ENCODE results near the gene RIMBP2.

Gene RIMBP2

DNA sequence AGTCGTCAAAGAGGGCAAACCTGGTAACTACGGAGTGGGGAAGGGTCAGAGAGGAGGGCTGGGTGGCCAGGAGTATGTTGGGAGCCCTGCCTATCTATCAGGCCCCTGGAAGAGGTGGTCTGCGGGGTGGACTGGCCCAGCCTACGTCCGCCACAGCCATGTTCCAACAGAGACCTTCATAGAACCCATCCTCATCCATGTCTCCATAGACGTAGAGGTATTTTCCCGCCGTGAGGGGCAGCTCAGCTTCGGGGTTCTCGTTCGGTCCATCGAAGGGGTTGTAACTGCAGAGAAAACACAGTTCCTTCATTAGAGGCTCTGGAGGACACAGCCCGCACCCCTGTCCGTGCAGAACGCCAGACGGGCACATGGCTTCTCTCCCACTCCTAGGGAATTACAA lies 271.1 kb downstream of the RIMBP2 start:
- DNase-seq (ENCODE audit: low read depth in 2 of 2): no peak

DNA sequence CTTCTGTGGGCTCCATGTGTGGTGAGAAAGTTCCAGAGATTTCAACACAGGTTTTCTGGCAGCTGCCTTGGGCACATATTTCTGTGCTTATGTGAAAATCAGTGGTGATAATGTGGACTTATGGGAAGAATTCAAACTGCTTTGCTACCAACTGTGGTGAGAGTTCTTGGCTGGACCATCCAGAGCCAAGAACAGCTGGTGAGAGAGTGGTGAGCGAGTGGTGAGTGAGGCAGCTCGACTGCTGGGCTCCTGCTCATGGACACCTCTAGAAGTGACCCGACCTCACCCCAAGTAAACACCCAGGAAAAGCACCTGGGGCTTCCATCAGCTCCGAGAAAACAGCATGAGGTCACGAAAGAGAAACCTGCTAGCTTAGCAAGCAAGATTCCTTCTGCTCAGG lies 272.0 kb downstream of the RIMBP2 start:
- DNase-seq (ENCODE audit: low read depth in 2 of 2): no peak

- no peak for DNase-seq (ENCODE audit: low read depth in 2 of 2)
Observed at GRCh38 chr12:130441771-130442760, 274.0 kb downstream of the RIMBP2 start.

- DNase-seq (ENCODE audit: low read depth in 2 of 2): no peak
Observed at GRCh38 chr12:130440411-130441080, 275.6 kb downstream of the RIMBP2 start.

GRCh38 chr12:130439250-130439649 lies 276.8 kb downstream of the RIMBP2 start:
- DNase-seq (ENCODE audit: low read depth in 2 of 2): no peak

GRCh38 chr12:130438711-130439110 lies 277.4 kb downstream of the RIMBP2 start:
- DNase-seq (ENCODE audit: low read depth in 2 of 2): no peak

DNA sequence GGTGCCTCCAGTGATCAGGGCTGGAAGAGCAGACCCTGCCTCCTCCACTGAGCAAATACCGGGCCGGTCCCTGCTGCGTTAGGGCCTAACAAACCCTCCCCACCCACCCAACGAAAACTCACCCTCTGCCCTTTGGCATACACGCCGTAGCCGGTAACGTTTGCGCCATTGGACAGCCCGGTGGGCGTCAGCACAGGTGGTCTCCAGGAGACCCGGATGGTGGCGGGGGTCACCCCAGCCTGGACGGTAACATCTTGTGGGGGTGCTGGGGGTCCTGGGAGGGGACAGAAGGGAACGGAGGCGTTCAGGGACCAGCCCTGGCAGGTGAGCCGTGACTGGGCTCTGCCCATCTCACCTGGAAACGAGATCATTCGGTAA lies 277.9 kb downstream of the RIMBP2 start:
- DNase-seq (ENCODE audit: low read depth in 2 of 2): no peak

DNA sequence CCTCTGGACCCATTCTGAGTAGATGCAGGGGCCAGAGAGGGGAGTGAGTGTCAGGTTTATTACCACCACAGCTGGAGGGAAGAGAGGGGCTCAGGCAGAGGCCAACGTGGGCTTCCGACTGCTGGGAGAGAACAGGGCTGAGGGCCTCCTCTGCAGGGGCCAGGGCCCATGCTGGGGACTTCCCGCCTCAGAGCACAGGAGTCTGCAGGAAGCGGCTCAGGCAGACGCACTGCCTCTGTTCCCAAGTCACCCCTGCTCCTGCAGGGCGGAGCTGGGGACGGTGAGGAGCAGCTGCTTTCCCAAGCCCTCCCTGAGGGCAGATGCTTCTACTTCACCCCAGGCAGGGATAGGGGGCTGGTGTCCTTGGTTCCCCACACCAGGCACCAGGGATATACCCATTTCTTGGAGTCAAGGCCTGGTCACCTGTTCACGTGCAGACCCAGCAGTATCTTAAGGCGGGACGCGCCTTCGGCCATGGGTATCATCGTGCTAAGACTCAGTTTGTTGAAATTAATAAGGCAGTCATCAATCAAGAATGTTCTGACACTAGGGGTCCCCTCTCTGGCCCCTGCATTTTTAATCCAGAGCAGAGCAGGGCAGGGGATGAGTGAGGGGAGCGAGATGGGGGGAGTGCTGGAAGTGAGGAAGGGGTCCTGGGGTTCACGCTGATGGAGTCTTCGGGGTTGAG lies 278.4 kb downstream of the RIMBP2 start:
- DNase-seq (ENCODE audit: low read depth in 2 of 2): no peak

DNA sequence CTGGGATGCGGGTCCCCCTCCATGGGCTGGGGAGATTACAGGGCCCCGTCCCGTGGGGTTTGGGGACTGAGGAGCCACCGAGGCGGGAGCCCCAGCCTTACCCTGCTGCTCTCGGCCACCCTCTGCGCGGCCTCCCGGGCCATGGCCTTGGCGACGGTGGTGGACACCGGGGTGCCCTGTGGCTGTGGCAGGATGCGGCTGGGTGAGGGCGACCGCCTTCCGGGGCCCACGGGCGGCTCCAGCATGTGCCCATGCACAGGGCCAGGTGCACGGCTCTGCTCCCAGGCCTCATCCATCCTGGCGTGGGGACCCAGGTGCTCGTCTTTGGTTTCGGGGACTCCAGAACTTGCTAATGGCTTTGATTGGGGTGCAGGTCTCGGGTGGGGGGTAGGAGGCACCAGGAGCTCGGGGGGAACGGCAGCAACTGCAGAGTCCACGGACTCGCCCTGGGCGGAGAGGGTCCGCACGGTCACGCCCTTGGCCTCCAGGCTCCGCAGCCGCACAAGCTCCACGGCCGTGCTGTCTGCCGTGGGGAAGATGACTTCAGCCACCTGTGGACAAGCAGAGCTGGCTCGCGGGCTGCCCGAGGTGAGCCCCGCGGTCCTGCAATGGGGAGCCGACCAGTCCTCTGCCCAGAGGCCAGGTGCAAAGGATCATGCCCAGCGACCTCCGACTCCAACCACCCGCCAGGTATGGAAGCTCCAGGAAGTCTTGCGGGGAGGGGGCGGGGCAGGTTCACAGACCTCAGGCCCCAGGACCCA lies 279.2 kb downstream of the RIMBP2 start:
- DNase-seq (ENCODE audit: low read depth in 2 of 2): no peak

DNA sequence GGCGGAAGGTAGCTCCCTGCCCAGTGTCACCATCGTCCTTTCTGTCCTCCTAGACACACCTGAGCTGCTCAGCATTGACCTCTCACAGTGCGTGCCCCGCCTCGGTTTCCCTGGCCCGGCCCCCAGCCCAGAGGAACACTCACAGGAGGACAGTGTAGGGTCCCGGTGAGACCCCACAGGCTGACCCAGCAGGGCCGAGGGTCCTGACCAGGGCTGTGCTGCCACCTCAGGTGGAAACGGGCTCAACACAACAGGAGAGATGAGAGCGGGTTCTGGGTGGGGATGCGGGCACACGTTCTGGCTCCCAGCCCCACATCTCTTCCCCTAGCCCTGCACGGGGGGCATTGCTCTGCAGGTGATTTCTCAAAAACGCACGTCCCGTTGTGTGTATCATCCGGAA lies 280.3 kb downstream of the RIMBP2 start:
- DNase-seq (ENCODE audit: low read depth in 2 of 2): no peak

- DNase-seq (ENCODE audit: low read depth in 2 of 2): no peak
Observed at GRCh38 chr12:130435331-130435730, 280.8 kb downstream of the RIMBP2 start.

- DNase-seq (ENCODE audit: low read depth in 2 of 2): no peak
Observed at GRCh38 chr12:130434560-130434959, 281.5 kb downstream of the RIMBP2 start.

GRCh38 chr12:130433834-130434233 lies 282.3 kb downstream of the RIMBP2 start:
- DNase-seq (ENCODE audit: low read depth in 2 of 2): no peak

DNA sequence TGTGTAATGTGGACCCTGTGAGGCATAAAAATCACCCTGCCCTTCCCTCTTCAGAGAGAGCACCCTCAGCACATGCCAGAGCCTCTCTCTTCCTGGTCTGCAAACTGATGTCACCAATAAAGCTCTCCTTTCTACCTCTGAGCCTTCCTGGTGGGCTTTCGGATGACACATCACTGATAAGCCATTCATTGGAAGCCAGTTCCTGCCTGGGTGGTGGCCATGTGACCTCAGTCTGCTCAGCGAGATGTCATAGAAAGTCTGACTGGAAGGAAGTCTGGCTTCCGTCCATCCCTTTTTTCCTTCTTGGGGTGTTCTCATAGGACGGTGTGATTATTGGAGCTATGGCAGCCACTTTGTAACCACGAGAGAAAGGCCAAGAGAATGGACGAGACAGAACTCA lies 282.7 kb downstream of the RIMBP2 start:
- no peak for DNase-seq (ENCODE audit: low read depth in 2 of 2)

DNA sequence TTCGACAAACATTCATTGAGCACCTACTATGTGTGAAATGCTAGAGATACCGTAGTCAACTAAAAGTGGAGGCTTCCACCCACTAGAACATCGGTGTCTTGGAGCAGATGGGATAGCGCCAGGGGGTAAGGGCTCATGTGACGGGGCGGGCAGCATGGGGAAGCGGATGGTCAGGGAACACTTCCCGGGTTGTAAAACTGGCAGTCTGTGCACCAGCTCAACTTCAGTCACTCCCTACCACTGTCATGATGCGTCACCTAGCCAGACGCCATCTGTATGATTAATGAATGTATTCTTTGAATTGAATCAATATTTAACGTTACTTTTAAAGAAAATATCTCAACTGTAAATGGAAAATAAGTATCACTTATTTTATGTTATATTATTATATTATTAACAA lies 284.9 kb downstream of the RIMBP2 start:
- no peak for DNase-seq (ENCODE audit: low read depth in 2 of 2)

GRCh38 chr12:130429656-130430505 lies 286.2 kb downstream of the RIMBP2 start:
- no peak for DNase-seq (ENCODE audit: low read depth in 2 of 2)

- no peak for DNase-seq (ENCODE audit: low read depth in 2 of 2)
Observed at GRCh38 chr12:130428116-130428515, 288.0 kb downstream of the RIMBP2 start.

DNA sequence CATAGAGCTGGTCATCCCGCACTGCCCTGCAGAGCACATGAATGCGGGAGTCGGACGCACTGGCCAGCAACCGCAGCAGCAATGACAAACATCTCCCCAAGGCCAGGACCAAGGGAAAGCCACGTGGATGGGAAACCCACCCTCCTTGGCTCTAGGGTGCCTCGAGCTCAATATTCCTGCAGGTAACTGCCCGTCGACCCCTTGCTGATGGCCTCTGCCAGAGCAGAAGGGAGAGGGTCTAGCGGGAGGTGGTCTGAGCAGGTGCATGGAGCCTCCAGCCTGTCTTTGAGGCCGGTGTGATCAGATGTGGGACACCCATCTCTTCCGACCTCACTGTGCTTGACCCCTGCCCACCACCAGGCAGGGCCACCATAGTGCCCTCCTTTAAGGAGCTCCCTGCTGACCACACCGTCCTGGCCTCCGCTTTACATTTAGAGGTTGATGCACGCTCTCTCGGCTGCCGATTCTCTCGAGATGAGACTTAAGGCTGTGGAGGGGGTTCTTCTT lies 288.7 kb downstream of the RIMBP2 start:
- no peak for DNase-seq (ENCODE audit: low read depth in 2 of 2)

DNA sequence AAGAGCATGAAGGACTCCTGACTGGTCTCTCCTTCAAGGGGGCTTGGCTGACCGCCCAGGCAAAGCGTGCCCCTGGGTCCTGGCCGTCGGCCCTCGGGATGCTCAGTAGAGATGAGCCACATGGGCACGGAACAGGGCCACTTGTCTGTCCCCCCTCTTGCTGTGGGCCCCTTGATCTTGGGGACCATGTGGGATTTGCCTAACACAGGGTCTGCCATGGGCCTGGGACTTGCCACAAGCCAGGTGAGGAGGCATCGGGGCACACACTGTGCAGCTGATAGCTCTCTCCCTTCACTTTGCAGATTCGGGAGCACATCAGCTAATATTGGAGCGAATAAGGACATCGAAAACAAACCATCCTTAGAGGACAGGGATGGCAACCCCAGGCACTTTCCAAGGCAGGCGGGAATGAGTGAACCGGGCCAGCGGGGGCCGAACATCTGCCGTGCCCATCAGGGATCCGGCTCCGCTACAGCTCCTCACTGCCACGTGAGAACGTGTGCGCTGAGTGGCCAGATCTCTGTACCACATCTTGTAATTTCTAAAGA lies 290.3 kb downstream of the RIMBP2 start:
- no peak for DNase-seq (ENCODE audit: low read depth in 2 of 2)
